Dermis microvascular lymphatic vessel endothelial cell (primary cell): ENCODE measurements around the gene FAF1. TPM values are rescaled to one million over a fixed set of nuclear protein-coding genes. Genes with fewer than 3 reads are reported as not detected.
A peak's percentile ranks its signal among the peaks of the same experiment; 100 is the strongest.

Source experiments
- DNase-seq, 2 donors: peaks; one replicate each; pipeline versions ENCODE4 v3.0.0 to v3.0.0-alpha.2; 2010; ENCODE audit warnings: low read depth in 2 of 2
- total RNA-seq: library from RNA; depleted of rRNA; stranded (reverse); fragments of >200 nt; gene quantifications from 2 replicates; pipeline ENCODE4 v1.2.1, GENCODE V29; 2014

The FAF1 gene
- total RNA-seq, 1 donor from 2014 or later, result 23.7 TPM

DNA sequence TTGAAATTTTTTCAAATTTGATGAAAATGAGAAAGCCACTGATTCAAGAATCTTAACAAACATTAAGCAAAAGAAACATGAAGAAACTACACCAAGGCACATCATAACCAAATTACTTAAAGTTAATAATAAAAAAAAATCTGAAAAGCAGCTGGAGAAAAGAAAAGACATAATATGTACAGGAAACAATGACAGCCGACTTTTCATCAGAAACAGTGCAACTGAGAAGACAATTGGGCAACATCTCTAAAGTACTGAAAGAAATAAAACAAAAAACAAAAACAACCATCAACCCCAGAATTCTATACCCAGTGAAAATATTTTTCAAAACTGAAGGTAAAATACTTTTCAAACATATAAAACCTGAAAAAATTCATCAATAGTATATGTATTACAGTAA lies 463.1 kb downstream of the FAF1 start:
- no peak for DNase-seq

DNA sequence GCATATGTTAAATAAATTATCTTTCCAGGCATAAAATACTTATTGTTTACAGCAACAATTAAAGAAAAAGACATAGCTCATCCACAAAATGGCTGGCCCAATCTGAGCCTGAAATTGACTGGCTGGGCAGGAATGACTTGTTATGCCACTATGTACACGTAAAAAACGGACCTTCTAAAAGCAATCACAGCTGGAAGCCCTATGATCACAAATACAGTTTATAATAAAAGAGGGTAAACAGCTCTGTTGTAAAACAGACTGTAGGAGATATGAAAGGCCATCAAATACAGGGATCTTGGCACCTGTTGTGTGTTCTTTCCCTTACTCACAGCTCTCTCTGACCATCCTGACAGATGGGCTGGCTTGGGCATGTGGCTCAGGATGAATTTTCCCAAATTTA lies 466.4 kb downstream of the FAF1 start:
- no peak for DNase-seq

DNA sequence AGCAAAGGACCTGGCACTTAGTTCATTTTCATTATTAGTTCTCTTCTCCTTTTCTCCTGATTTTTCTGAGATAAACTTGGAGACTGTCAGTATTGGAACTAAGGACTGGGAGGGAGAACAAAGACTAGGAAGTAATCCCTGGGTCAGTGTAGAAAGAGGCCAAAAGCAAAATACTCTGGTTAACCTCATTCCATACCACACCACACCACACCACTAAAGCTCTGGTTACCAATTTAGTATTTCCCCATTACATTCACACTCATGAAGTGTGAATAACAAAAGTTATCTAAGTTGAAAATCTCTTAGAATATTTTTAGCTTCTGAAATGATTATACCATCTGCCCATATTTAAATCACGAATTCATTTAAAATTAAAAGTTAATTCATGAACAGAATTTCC lies 467.9 kb downstream of the FAF1 start:
- DNase-seq, result no peak

DNA sequence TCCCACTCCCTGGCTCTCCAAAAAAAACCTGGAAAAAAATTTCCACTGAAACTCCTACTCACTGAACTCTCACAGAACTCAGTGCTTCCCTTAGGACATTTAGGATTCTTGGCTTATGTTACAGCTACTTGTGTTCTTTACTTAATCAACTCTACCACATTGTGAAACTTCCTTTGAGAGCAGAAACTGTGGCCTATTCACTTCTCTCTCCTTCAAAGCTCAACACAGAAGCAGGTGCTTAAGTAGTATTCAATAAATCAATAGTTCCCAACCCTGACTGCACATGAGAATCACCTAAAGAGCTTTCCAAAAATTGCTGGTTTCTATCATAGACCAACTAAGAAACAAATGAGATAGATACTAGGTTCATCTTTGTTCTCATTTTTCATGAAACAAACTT lies 468.9 kb downstream of the FAF1 start:
- DNase-seq, result peak in 1 of 2 donors; percentile 1

DNA sequence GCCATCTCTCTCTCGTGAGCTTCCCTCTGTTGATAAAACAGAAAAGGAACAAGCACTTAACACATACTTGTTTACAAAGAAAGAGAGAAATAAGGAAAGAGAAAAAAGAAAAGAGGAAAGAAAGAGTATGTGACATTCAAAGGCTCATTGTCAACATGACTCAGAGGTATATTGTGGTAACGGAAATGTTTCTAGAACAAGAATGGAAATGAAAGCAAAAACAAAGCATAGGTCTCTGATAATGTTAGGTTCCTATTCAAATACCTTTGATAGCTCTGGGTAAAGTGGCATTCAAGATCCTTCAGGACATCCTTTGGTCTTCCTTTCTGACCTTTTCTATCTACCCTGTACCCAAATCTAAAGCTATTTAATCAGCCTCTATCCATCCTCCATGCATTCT lies 469.4 kb downstream of the FAF1 start:
- DNase-seq, result peak; percentile 7 to 39

GRCh38 chr1:50488876-50489275 lies 471.2 kb downstream of the FAF1 start:
- no peak for DNase-seq

GRCh38 chr1:50488356-50488755 lies 471.7 kb downstream of the FAF1 start:
- DNase-seq, result no peak

GRCh38 chr1:50487725-50488124 lies 472.3 kb downstream of the FAF1 start:
- DNase-seq, result no peak

DNA sequence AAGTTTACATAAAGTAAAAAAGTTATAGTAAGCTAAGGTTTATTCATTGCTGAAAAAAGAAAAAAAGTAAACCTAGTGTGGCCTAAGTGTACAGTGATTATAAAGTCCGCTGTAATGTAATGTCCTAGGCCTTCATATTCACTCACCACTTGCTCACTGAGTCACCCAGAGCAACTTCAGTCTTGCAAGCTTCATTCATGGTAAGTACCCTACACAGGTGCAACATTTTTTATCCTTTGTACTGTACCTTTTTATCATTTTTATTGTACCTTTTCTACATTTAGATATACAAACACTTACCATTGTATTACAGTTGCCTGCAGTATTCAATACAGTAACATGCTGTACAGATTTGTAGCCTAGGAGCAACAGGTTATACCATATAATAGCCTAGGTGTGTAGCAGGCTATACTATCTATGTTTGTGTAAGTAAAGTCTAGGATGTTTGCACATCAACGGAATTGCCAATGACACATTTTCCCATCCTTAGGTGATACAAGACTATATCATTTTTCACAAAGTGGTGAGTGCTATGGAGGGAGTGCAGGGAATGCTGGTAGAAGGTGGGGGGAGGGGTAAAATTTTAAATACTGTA lies 478.8 kb downstream of the FAF1 start:
- DNase-seq, result no peak

DNA sequence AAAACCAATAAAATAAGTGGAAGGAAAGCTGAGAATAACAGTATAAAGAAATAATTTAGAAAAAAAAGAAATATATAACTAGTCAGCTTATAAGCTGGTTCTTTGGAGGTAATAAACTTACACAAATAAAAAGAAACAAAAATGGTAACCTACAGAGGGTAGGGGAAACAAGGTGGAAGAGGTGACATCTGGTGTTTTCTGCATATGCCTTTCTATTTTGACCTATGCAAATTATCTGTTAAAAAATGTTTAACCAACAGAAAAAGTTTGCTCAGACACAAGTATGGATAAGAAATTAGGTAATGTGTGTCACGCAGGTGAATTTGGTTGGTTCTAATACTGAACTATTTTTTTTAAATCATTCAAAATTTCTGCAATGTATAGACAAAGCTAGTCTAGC lies 483.3 kb downstream of the FAF1 start:
- DNase-seq, result no peak

- DNase-seq, result peak in 1 of 2 donors; percentile 54
Measured at GRCh38 chr1:50474859-50475809, 484.9 kb downstream of the FAF1 start.

DNA sequence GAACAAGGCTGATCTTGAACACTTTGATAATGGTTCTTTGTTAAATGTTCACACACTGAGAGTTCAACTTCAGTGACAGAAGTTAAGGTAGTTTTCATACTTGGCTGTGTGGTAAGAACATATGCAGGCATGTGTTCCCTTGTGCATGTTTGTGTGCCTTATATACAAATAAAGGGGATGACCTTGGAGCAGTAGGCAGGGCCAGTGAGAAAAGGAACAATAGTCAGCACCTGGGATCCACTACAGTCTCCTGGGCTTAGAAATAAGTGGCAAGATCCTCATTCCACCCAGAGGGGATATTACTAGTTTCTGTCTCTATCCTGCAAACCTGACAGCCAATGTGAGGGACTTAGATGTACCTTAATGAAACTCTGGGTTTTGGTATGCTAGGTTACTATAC lies 486.6 kb downstream of the FAF1 start:
- no peak for DNase-seq

GRCh38 chr1:50471967-50472366 lies 488.1 kb downstream of the FAF1 start:
- DNase-seq, result no peak

DNA sequence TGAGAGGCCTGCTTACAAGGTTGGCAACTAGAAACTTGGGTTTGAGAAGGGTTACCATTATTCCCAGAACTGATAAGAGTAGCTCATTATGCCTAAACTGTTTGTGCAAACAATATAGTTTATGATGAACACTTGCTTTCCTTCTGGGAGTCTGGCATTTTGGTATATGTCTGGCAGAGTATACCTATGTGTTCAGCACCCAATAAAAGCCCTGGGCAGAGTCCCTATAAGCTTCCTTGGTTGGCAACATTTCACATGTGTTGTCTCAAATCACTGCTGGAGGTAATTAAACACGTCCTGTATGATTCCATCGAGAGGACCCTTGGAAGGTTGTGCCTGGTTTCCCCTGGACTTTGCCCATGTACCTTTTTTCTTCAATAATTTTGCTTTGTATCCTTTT lies 497.1 kb downstream of the FAF1 start:
- no peak for DNase-seq

DNA sequence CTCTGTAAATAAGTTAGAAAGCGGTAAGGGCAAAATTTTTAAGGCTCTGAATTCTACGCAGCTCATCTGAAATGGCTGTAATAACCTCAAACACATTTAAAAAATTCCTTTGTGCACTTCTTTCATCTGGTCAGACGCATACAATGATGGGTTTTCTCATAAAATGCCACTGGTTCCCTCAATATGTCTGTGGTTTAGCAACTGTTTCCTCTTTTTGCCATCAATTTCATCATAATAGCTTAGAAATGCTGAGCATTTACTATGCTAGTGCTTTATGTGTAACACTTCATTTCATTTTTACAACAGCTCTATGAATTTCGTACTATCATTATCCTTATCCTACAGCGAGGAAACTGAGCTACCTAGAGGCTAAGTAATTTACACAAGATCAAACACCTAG lies 501.6 kb downstream of the FAF1 start:
- DNase-seq, result no peak

GRCh38 chr1:50454911-50455310 lies 505.2 kb downstream of the FAF1 start:
- no peak for DNase-seq

GRCh38 chr1:50453266-50453665 lies 506.8 kb downstream of the FAF1 start:
- DNase-seq, result no peak

DNA sequence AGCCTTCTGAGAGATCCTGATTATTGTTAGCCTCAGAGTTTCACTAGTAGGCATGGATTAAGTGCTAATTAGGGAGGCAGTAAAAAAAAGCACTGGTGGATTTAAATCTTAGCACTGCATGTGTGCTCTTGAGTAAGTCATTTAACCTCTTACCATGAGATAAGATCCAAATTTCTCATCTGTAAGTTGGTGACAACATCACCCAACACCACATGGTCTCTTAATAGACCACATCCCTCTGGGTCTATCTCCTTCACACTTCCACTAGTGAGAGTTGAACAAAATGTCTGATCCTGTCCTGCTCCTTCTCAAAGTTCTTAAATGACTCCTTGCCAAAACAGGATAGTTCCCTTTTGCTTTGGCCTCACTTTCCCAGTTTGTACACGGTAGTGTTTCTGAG lies 507.4 kb downstream of the FAF1 start:
- no peak for DNase-seq

DNA sequence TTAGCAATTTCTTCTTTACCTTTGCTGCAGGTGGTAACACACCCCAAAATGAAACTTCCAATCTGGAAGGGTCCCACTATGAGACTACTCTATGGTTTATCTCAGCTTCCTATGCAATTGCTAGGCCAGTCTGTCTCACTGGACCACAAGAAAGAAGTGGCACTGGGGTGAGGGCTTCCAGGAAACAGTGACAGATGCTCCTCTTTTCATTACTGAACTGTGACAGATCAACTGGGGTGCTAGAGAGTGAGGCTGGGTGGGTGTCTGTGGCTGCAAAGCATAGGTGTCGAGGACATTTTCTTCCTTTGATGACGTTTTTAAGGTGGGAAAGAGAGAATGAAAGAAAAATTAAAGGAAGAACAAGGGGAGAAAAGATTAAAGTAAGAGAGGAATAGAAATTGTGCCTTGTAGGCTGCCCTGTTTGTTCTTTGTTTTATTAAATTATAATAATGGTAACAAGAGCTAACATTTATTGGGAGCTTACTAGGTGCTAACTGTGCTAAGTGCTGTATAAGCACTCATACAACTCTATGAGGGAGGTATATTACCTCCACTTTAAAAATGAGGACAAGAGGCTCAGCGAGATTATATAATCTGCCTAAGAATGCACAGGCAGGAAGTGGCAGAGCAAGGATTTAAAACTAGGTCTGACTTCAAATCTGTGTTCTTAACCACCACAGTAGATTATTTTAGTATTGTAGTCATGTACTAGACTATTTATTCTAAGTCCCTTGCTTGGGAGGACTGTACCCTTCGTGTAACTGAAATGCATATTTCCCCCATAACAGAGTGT lies 509.0 kb downstream of the FAF1 start:
- no peak for DNase-seq

DNA sequence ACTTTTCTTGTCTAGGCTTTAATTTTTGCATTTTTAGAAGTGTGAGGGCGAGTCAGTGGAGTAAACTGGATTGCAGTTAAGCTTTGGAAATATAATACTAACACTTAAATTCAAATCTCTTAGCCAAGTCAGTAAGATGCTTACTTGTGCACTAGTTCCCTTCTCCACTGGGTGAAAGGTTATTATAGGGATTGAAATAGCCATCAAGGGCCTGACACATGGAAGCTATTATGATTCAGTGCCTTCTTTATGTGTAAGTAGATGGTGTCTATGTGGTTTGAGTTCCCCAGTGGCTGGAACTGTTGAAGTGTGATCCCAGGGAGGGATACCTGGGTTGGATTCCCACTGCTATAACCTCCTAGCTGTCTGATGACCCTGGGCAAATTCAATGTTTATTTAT lies 512.1 kb downstream of the FAF1 start:
- DNase-seq, result no peak

GRCh38 chr1:50441183-50441582 lies 518.9 kb downstream of the FAF1 start:
- no peak for DNase-seq

DNA sequence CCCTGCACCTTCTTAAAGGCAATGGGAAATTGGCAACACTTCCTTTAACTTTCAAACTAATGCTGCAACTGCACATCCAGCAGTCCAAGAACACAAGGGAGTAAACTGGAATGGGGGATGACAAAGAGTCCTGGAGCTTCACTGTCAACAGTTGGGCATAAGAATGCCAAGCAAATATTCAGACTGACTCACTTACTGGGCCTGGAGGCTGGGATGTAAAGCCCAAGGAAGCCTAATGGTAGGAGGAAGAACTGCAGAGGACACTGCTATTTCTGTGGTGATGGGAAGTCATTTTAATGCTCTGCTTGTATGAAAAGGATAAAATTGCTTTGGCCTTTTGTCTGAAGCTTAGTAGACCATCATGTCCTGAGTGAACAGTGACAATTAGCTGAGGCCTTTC lies 521.1 kb downstream of the FAF1 start:
- DNase-seq, result no peak
